GM18508 (cell line): ENCODE results near the gene GABBR2.

Experiments
- ATAC-seq: cut with Tn5 transposase; IDR thresholded peaks from one replicate; pipeline ENCODE4 v1.9.1; 2021; ENCODE audit warnings: moderate number of reproducible peaks; ENCODE audit not compliant: insufficient read depth, unreplicated experiment

The GABBR2 gene

DNA sequence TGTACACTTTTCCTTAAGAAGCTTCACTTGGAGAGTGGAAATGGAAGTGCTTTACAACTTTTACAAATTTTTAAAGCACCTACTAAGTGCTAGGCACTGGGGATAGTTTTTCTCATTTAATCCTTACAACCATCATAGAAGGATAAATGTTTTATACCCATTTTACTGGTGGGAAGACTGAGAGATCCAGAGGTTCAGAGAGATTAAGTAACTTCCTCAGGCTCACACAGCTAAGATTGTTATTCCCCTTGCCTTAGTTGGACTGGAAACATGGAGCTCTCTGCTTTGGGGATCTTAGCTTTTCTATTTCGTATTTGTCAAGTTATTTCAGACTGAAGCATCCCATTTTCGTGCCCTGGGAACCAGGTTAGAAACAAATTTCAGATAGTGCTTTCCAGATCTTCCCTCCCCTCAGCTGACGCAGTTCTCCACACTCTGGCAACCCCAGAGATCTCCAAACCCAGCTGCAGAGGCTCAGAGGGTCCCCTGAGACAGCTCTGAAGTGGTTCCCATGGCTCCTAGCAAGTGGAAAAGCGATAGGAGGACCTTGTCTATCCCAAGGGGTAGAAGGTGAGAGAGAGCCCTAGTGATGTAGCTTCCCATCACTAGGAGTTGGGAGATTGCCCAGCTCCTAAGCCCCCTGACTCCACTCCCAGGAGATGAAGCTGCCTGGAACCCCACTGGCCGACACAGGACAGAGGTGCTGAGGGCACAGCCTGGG, 16.2 kb upstream of the GABBR2 start:
- ATAC-seq: no peak

GRCh38 chr9:98721643-98722042, 12.9 kb upstream of the GABBR2 start:
- no peak for ATAC-seq

DNA sequence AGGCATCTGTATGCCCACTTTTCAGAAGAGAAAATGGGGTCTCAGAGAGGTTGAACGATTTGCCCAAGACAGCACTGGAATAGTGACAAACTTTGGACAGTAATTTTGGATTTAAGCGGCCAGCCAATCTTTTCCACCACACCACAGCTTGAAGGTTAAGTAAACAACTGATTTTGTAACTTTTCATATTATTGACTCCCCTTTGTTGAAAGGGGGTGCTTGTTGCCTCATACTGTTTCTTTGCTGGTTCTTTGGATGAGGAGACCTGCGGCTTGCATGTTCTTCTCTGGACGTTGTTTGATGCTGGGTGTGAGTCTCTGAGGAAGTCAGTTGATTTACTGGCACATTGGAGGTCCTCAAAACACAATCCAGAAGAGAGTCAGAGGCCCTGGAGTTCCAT, 11.7 kb upstream of the GABBR2 start:
- no peak for ATAC-seq

DNA sequence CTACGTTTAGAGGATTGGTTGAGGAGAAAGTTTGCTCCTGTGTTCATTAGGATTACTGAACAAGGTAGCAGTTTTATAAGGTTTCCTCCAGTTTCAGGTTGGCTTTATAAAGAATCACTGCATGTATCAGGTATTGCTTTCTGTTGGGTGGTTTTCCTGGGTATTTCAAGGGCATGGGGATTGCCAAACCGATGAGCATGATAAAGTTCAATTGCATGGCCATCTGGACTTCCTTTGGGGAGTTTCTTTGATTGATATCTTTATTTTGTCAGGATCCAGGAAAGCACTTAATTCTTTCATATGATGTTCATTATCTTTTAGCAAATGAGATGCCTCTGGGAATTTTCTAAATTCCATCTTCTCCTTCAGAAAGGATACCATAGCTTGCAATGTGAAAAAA, 10.3 kb upstream of the GABBR2 start:
- no peak for ATAC-seq

- no peak for ATAC-seq
These were observed 6.1 kb upstream of the GABBR2 start for GRCh38 chr9:98714833-98715232.

DNA sequence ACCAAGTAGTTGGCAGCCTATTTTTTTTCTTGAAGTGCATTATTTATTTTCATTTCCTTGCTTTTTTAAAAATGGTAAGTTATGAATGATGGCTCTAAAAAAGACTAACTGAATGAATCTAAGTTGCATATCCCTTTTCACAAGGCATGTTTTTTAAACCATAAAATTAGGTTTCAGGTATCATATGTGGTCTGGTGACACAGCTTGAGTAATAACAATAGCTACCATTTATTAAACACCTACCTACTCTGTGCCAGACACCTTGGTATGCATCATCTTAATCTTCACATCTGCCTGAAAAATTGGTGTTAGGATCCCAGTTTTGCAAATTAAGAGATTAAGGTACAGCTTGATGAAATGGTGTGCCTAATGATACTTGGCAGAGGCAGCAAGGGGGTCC, 4.3 kb upstream of the GABBR2 start:
- ATAC-seq: no peak

DNA sequence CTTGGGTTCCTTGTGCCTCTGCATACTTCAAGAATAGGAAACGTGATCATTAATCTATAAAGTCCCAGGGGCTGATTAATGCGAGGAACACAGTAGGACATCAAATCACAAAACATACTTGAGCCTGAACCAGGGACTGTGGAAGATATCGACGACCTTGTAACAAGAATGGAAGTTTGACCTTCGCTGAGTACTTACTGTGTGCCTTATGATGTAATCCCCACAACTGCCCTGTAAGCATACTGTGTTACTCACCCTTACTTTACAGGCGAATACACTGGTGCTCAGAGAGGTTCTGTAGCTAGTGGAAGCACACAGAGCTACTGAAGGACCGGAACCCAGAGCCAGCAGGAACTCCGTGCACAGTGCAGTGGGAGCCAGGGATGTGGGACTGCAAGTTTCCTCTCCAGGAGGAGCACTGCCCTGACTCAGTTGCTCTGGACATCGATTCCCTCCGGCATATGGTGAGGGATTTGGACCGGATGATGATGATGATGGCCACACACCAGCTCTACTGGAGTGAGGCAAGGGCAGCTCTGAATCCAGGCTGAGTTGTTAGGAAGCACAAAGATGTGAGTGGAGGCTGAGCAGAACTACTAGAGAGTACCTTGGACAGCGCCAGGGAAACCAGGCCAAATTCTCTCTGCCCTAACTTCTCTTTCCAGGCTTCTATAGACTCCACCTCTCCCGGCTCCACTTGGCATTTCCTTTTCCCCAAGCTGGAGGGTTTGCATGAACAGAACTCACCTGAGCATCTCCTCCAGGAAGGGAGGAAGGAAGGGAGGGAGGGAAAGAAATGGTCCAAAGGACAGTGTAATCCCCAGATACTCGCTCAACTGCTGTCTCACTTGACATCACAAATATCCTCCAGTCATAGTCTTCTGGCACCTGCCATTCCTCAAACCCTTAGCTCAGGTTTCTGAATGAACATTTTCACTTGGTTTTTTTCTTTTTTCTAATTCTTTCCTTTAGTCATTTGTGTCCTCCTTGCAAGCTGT, 1.5 kb upstream of the GABBR2 start:
- ATAC-seq: no peak

DNA sequence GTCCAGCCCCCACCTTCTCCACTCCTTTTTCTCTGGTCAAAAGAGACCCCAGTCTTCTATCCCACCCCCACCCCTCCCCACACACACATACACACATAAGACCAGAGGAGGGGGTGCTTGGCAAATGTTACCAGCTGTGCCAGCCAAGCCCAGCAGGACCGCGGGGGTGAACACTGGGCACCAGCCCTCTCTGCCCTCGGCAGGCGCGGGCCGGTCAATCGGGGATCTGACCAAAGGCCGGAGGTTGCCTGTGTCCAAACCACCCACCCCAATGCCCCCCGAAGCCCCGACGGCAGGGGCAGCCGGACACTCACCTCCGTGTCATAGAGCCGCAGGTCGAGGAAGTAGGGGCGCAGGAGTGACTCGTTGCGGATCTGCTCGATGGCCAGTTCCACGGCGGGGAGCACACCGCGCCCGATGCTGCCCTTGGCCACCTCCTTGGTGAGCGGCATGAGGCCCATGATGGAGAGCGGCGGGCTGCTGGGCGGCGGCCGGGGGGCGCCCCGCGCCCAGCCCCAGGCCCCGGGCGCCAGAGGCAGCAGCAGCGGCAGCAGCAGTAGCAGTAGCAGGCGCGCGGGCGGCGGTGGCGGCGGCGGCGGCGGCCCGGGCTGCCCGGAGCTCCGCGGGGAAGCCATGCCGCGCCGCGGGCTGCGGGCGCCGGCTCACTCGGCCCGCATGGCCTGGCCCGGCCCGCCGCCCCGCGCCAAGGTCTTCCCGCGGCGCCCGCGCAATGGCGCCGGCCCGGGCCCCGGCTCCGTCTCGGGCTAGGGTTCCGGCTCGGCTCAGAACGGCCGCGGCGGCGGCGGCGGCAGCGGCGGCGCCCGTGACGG, 417 bp downstream of the GABBR2 start:
- ATAC-seq: no peak

DNA sequence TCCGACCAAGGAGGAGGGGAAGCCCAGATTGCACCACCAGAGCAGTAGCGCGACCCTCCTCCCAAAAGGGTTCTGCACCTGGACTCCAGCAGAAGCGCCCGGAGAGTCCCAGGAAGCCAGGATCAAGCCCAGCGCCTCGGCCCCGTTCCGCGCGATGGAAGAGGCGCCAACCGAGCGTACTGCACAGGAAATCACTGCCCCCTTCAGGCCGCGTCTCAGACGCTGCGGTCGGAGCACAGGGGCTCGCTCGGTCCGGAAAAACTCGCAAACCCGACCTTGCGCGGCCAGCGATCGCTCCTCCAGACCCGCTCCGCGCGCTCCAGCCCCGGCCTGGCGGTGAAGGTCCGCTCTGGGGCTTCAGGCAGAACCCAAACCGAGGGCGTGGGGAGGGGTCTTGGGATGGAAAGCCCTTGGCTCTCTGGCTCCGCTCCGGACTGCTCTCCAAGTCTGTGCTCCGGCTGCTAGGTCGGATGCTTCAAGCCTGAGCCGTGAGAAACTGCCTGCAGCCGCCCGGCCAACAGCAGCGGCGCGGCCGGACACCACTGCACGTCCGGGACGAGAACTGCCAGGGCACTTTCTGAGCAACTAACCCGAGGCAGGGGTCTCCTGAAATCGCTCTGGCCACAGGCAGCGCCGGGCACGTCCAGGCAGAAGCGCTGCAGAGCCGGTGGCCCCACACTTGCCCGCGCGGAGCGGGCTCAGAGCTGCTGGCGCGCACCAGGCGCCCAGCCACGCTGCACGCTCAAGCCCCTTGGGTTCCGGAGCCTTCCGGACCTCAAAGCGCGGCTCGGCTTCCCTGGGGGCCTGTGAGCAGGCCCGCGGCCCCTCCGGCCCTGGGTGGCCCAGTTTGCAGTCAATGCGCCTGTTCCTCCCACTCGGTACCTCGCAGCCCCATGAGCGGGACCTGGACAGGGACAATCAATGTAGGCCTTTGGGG, 1.3 kb downstream of the GABBR2 start:
- ATAC-seq: no peak

DNA sequence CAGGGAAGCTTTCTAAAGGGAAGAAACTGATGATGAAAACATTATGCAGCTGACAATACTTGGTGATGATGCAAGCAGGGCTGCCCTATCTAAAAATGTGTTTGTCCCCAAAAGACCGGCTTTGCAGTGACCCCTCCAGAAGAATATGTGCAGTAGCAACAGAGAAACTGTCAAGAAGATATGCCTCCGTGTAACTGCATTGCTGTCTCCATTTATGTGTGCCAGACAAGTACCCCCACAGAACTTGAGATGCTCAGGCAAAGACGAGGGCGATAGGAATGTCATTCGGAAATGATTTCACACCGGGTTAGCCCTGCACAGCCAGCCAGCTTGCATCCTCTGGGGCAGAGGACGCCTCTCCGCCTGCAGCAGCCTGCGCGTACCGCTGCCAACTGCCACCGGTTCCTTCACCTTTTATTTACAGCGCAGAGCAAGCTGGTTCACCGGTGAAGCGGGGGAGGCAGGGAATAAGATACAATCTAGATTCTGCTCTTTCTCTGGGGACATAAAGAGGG, 2.0 kb downstream of the GABBR2 start:
- no peak for ATAC-seq

- ATAC-seq: no peak
These were observed 5.8 kb downstream of the GABBR2 start for GRCh38 chr9:98702835-98703380.

DNA sequence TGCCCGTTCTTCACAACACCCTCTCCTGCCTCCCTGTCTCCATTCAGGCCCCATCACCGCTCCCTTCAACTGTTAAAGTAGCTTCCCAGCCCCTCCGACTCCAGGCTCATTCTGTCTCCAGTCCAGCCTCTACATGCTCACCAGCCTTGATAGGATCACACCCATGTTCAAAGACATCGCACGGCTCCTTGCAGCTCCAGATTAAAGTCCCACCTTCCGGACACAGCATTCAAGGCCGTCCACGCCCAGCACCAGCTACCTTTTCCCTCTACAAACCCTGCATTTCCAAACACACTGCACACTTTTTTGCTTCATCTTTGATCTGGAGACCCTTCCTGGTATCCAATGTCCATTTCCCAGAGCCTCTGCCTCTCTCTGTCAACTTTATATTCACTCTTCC, 6.4 kb downstream of the GABBR2 start:
- no peak for ATAC-seq

DNA sequence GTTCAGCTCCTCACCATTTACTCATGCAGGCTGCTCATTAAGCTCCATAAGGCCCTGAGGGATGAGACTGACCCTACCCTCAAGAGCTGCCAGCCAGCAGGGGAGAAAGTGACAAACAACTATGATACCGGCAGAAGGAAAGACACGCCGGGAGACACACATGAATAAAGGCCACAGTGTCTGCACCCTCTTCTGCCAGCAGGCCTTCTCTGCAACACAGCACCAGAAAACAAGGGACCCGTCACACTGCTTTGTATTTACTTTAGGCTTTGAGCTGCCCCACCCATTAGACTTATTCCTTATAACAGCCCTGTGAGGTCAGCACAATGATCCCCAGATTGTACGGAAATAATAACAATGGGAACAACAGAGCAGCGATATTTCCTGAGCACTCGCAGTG, 7.2 kb downstream of the GABBR2 start:
- no peak for ATAC-seq

DNA sequence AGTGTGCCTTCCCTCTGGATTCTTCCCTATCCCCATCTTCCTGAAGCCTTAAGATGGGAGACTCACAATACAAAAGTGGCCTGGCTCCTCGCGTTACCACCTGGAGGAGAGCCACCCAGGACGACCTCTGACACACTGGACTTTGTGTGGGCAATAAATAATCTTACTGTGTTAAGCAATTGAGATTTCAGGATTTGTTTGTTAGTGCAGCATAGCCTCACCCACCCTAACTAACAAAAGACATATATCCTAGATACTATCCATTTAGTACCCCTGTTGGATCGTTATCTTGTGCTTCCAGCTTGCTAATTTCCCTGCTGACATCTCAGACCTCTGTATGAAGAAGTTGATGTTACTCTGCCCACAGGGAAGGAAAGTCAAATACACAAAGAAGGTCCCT, 7.9 kb downstream of the GABBR2 start:
- ATAC-seq: no peak

GRCh38 chr9:98698856-98699255, 9.9 kb downstream of the GABBR2 start:
- no peak for ATAC-seq

DNA sequence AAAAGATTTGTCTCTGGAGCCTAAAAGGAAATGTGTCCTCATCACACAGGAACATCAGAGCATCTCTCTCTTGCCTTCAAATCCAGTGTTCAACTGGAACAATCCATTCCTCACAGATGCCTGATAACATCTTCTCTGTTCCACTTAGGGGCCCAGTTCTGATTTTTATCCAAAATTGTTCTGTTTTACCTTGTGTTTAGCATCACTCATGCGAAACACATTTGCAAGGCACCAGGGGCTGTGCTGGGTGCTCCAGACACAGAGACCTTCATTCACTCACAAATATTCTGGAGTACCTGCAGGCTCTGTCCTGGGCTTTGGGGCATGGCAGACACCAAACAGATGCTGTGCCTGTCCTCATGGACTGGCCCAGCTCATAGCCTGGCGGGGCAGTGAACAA, 13.8 kb downstream of the GABBR2 start:
- no peak for ATAC-seq

GRCh38 chr9:98692392-98692791, 16.3 kb downstream of the GABBR2 start:
- no peak for ATAC-seq

GRCh38 chr9:98691890-98692289, 16.8 kb downstream of the GABBR2 start:
- ATAC-seq: no peak

DNA sequence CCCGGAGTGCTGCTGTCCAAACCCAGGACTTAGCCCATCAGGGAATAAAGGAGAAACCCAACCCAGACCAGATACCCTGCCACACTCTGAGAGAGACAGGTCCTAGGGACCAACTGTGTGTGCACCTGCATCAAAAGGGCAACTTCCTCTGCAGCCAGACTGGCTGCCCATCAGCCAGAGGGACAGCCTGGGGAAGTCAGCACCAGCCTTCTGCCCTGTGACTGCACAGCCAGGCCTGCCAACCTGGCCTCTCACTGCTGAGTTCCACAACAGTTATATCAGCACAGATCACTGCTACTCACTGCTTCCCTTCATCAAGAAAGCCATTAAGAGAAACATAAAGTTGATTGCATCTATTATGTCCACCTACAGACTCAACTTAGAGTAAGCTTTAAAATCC, 18.0 kb downstream of the GABBR2 start:
- ATAC-seq: no peak
